H1 (cell line): ENCODE results near the gene BARHL1. TPM values are rescaled to one million over a fixed set of nuclear protein-coding genes. Genes with fewer than 3 reads are reported as not detected.

Source experiments
- CTCF ChIA-PET: fragments of 300-600 bp; sonication (Branson Sonifier 250); formaldehyde crosslinking; loops from one replicate; lab custom pipeline; 2021; ENCODE audit not compliant: partially characterized antibody; lab: Charles Lee
- POLR2A ChIA-PET: fragments of 300-600 bp; sonication (Branson Sonifier 250); formaldehyde crosslinking; loops from one replicate; lab custom pipeline; 2021; ENCODE audit warnings: inconsistent platforms; ENCODE audit not compliant: partially characterized antibody; lab: Charles Lee
- DNase-seq, 2 experiments: peaks; one replicate each; pipeline versions ENCODE4 v3.0.0 to v3.0.0-alpha.2; 2010 to 2022; ENCODE audit warnings: low spot score in 2 of 2, low read depth in 1 of 2, mixed read lengths in 1 of 2
- FAIRE-seq: peaks from 2 replicates; lab custom pipeline; 2011; peaks lifted over from hg19 to GRCh38; lab: Jason Lieb, UNC
- H2AFZ ChIP-seq: 2 replicates; pipeline ENCODE4 v1.8.1; 2012; ENCODE audit warnings: low read length, inconsistent platforms
- H2AK5ac ChIP-seq: 2 replicates; pipeline ENCODE4 v1.6.1; 2013; ENCODE audit warnings: low read depth, low read length
- H2BK120ac ChIP-seq: replicated peaks from 2 replicates; pipeline ENCODE3; 2013; ENCODE audit warnings: low read depth, low read length, inconsistent platforms
- H2BK12ac ChIP-seq: 2 replicates; pipeline ENCODE4 v1.6.1; 2013; ENCODE audit warnings: low read depth, low read length
- H2BK15ac ChIP-seq: 2 replicates; pipeline ENCODE4 v1.6.1; 2013; ENCODE audit warnings: low read length
- H2BK20ac ChIP-seq: 2 replicates; pipeline ENCODE4 v1.6.1; 2013; ENCODE audit warnings: low read length
- H2BK5ac ChIP-seq: 2 replicates; pipeline ENCODE4 v1.6.1; 2013; ENCODE audit warnings: low read depth, low read length
- H3K14ac ChIP-seq: 2 replicates; pipeline ENCODE4 v1.6.1; 2013; ENCODE audit warnings: inconsistent platforms; ENCODE audit not compliant: insufficient read length
- H3K18ac ChIP-seq: 2 replicates; pipeline ENCODE4 v1.6.1; 2013; ENCODE audit warnings: low read length; ENCODE audit errors: extremely low read depth
- H3K23ac ChIP-seq: 2 replicates; pipeline ENCODE4 v1.6.1; 2013; ENCODE audit warnings: inconsistent platforms; ENCODE audit not compliant: insufficient read length
- H3K23me2 ChIP-seq: 2 replicates; pipeline ENCODE4 v1.6.1; 2013; ENCODE audit warnings: low read depth, low read length
- H3K27ac ChIP-seq: 2 replicates; pipeline ENCODE4 v1.6.1; 2011; ENCODE audit warnings: low read depth, low read length, inconsistent platforms
- H3K27me3 ChIP-seq, 4 experiments: replicated peaks in 1 of 4; 1 replicate in 1 of 4; 2 replicates in 3 of 4; pipeline versions ENCODE4 v1.6.1 to v1.8.1; 2011 to 2013; ENCODE audit warnings: low read length in 3 of 4, mild to moderate bottlenecking in 3 of 4, inconsistent platforms in 2 of 4, mixed read lengths in 2 of 4, moderate library complexity in 1 of 4; ENCODE audit not compliant: control insufficient read depth in 3 of 4, insufficient read depth in 3 of 4; ENCODE audit errors: extremely low read depth in 1 of 4
- H3K36me3 ChIP-seq, 4 experiments: 2 replicates each; pipeline versions ENCODE4 v1.6.1 to v1.8.1; 2011 to 2013; ENCODE audit warnings: mild to moderate bottlenecking in 4 of 4, low read length in 3 of 4, moderate library complexity in 2 of 4, control low read depth in 1 of 4, inconsistent platforms in 1 of 4; ENCODE audit not compliant: insufficient read depth in 4 of 4, control insufficient read depth in 2 of 4
- H3K4ac ChIP-seq: replicated peaks from 2 replicates; pipeline ENCODE3; 2013; ENCODE audit warnings: low read length, low read depth, mixed read lengths, inconsistent platforms; ENCODE audit not compliant: insufficient read length
- H3K4me1 ChIP-seq, 4 experiments: replicated peaks in 1 of 4; 1 replicate in 1 of 4; 2 replicates in 3 of 4; pipeline versions ENCODE4 v1.6.1 to v1.8.1; 2011 to 2013; ENCODE audit warnings: low read length in 3 of 4, inconsistent platforms in 2 of 4, mixed read lengths in 1 of 4; ENCODE audit not compliant: insufficient read depth in 4 of 4, control insufficient read depth in 3 of 4
- H3K4me2 ChIP-seq, 2 experiments: 2 replicates each; pipeline versions ENCODE4 v1.6.1 to v1.8.1; 2011 to 2013; ENCODE audit warnings: low read depth in 2 of 2, low read length in 2 of 2, control low read depth in 1 of 2, inconsistent platforms in 1 of 2, mild to moderate bottlenecking in 1 of 2; ENCODE audit not compliant: insufficient read depth in 1 of 2
- H3K4me3 ChIP-seq, 4 experiments: fragments of 200-600, 300-600 bp in 1 of 4; sonication (generic), shearing (Covaris generic), sonication (Bioruptor Twin) in 1 of 4; 2 replicates each; pipeline versions ENCODE4 v1.5.1 to v1.8.1; 2011 to 2016; ENCODE audit warnings: low read length in 4 of 4, low read depth in 3 of 4, control low read depth in 2 of 4, inconsistent platforms in 2 of 4, mild to moderate bottlenecking in 2 of 4, mixed read lengths in 1 of 4, moderate library complexity in 1 of 4; ENCODE audit not compliant: insufficient read depth in 2 of 4; ENCODE audit errors: extremely low read depth in 1 of 4
- H3K56ac ChIP-seq: replicated peaks from 2 replicates; pipeline ENCODE3; 2013; ENCODE audit warnings: low read depth, mild to moderate bottlenecking, mixed read lengths, low read length, inconsistent platforms; ENCODE audit not compliant: insufficient read length
- H3K79me1 ChIP-seq: 2 replicates; pipeline ENCODE4 v1.6.1; 2013; ENCODE audit warnings: low read depth, low read length, control low read depth
- H3K79me2 ChIP-seq, 2 experiments: 2 replicates each; pipeline versions ENCODE4 v1.6.1 to v1.8.1; 2012 to 2013; ENCODE audit warnings: low read length in 2 of 2, mild to moderate bottlenecking in 2 of 2, inconsistent platforms in 1 of 2; ENCODE audit not compliant: insufficient read depth in 2 of 2, control insufficient read depth in 1 of 2
- H3K9ac ChIP-seq, 4 experiments: replicated peaks in 1 of 4; 1 replicate in 1 of 4; 2 replicates in 3 of 4; pipeline versions ENCODE4 v1.6.1 to v1.8.1; 2011 to 2013; ENCODE audit warnings: low read depth in 3 of 4, low read length in 3 of 4, control low read depth in 2 of 4, mild to moderate bottlenecking in 2 of 4, moderate library complexity in 2 of 4, inconsistent platforms in 1 of 4; ENCODE audit errors: extremely low read depth in 1 of 4
- H3K9me3 ChIP-seq, 2 experiments: 2 replicates each; pipeline versions ENCODE4 v1.6.1 to v1.8.1; 2012 to 2013; ENCODE audit warnings: mild to moderate bottlenecking in 2 of 2, moderate library complexity in 2 of 2, control low read depth in 1 of 2, inconsistent platforms in 1 of 2, low read depth in 1 of 2, low read length in 1 of 2, mixed read lengths in 1 of 2; ENCODE audit not compliant: insufficient read depth in 2 of 2
- H4K20me1 ChIP-seq, 2 experiments: replicated peaks in 1 of 2; 2 replicates each; pipeline versions ENCODE3 to v1.8.1; 2011 to 2013; ENCODE audit warnings: inconsistent platforms in 2 of 2, low read length in 2 of 2, mild to moderate bottlenecking in 1 of 2; ENCODE audit not compliant: insufficient read depth in 2 of 2, control insufficient read depth in 1 of 2
- H4K5ac ChIP-seq: 2 replicates; pipeline ENCODE4 v1.6.1; 2013; ENCODE audit warnings: low read length, low read depth, mixed read lengths, inconsistent platforms; ENCODE audit not compliant: insufficient read length
- H4K8ac ChIP-seq: 2 replicates; pipeline ENCODE4 v1.8.0; 2013; ENCODE audit warnings: mild to moderate bottlenecking, moderate library complexity, low read length, inconsistent platforms; ENCODE audit not compliant: insufficient read depth; ENCODE audit errors: extremely low read depth
- H4K91ac ChIP-seq: replicated peaks from 2 replicates; pipeline ENCODE3; 2013; ENCODE audit warnings: low read length, mixed read lengths, inconsistent platforms; ENCODE audit not compliant: insufficient read length
- ASH2L ChIP-seq: fragments of 200-600, 300-600 bp; sonication (generic); IDR thresholded peaks from one replicate; pipeline ENCODE4 v1.7.1; 2017; ENCODE audit warnings: low read length
- BACH1 ChIP-seq: IDR thresholded peaks from 2 replicates; pipeline ENCODE4 v1.6.1; 2012; ENCODE audit warnings: low read length, improper control_type of control experiment
- KDM4A ChIP-seq: IDR thresholded peaks from one replicate; pipeline ENCODE4 v1.7.1; 2012; ENCODE audit warnings: low read depth, mild to moderate bottlenecking, moderate library complexity, low read length, inconsistent platforms; ENCODE audit not compliant: severe bottlenecking
- POLR2A ChIP-seq, 2 experiments: IDR thresholded peaks; 1 replicate in 1 of 2; 2 replicates in 1 of 2; pipeline ENCODE4 v1.6.1; 2011; ENCODE audit warnings: low read depth in 2 of 2, low read length in 2 of 2, mild to moderate bottlenecking in 2 of 2; ENCODE audit errors: control extremely low read depth in 1 of 2
- WGBS, 2 experiments: shearing (Covaris generic) in 1 of 2; methylation state at CpG; one replicate each; pipeline versions ENCODE4 v1.1.6 to v1.1.7; 2013 to 2015; ENCODE audit warnings: low lambda C conversion rate in 2 of 2, mixed read lengths in 2 of 2, inconsistent platforms in 1 of 2, low coverage in 1 of 2, missing lambda C conversion rate in 1 of 2; ENCODE audit not compliant: insufficient replicate concordance in 2 of 2, insufficient coverage in 1 of 2, insufficient read length in 1 of 2; ENCODE audit errors: extremely low coverage in 1 of 2, missing lambda C conversion rate in 1 of 2; 5-methylcytosine and 5-hydroxymethylcytosine counted together
- polyA plus RNA-seq, 7 experiments: library from polyadenylated mRNA; depleted of rRNA in 3 of 7; stranded (reverse) in 5 of 7; unstranded in 2 of 7; fragments of >200 nt in 5 of 7; fragments of 200-250 nt in 2 of 7; gene quantifications; 1 replicate in 5 of 7; 2 replicates in 1 of 7; 4 replicates in 1 of 7; pipeline versions ENCODE4 v1.2.1 to v1.2.3, GENCODE V29; 2011 to 2013; ENCODE audit warnings: missing spikeins in 2 of 7, mixed read lengths in 2 of 7
- total RNA-seq: library from RNA; stranded (reverse); fragmentation: NEBNext Ultra II Directional; extraction: Animal tissue kit (Norgen Biotek cat#: 25700); gene quantifications from 2 replicates; pipeline ENCODE4 v1.2.1, GENCODE V29; 2021

The BARHL1 gene
- total and polyA plus RNA-seq, 2 of the 8 experiments (the other 6 are each of a cell fraction or from before 2014, with no cell fraction given): not detected

DNA sequence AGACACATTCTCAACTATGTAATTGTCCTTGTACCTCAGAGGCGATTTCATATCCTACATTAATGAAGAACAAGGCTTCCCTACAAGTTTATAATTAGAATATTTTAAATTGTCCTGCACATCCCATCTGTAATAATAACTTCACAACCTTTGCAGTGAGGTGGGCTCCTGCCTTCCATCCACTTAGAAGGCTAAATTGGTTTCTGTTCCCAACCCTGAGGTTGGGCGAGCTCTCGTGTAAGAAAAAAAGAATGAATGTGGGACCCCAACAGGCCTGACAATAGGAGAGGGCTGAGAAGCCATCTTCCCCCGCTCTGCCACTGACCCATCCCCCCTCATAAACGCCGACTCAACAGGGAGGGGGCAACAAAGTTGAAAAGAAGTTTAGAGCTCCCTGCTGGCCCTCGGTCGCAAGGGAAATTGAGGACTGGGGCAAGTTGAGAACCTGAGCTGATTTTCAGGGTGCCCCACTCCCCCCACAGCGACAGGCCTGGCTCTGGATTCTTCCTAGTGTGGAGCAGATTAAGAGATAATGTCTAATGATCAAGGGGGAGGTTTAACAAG is 9.4 kb downstream of the BARHL1 start:
- H3K18ac ChIP-seq: peak overlapping the region; percentile 91; the same call in 1 of the 2 replicates
- H4K20me1 ChIP-seq: peaks cover 0 to 15% of the 10 kb centered on the region in 2 experiments
- 0 out of 2 replicates have a peak overlapping the region, but pooled peaks have one; percentile 77 for H2BK12ac ChIP-seq
- H3K4me2 ChIP-seq: peak overlapping the region; percentile 86 to 89
- FAIRE-seq (peak; percentile 32), DNase-seq (peak in 1 of 2 experiments; percentile 63)
- H3K23me2 ChIP-seq: peaks cover 17% of the 10 kb centered on the region
- ChIA-PET CTCF (interaction anchor here (0.6 to 1.3 kb wide), 3 partner anchors 8 to 17 kb away, joined by 3 to 4 read pairs (median 3); no protein-coding TSS in a partner anchor), POLR2A (interaction anchor here (0.6 to 2.5 kb wide), 5 partner anchors 14 to 261 kb away, joined by 3 to 10 read pairs (median 3); partner anchors contain the start of genes DDX31 and GTF3C4)
- peak overlapping the region; percentile 75 for H4K5ac ChIP-seq
- H3K9ac ChIP-seq: peak overlapping the region in 2 of 4 experiments; percentile 20 to 29; a peak in 3 of 7 replicates
- H3K9me3 ChIP-seq: no peaks in the 10 kb centered on the region
- peak overlapping the region; percentile 44; the same call in 1 of the 2 replicates for H3K27ac ChIP-seq
- no peak overlapping the region for H3K4ac ChIP-seq
- peak overlapping the region; percentile 97 for H2BK120ac ChIP-seq
- no peak overlapping the region for H3K56ac ChIP-seq
- H2AFZ ChIP-seq: no peak overlapping the region
- no peak overlapping the region for H3K14ac ChIP-seq
- H2BK15ac ChIP-seq: no peak overlapping the region
- peak overlapping the region; percentile 34; the same call in 1 of the 2 replicates for H2BK20ac ChIP-seq
- H4K91ac ChIP-seq: peak overlapping the region; percentile 83
- peak; percentile 20 for TF ChIP-seq ASH2L
- TF ChIP-seq KDM4A: peak; percentile 28
- TF ChIP-seq BACH1: peak; percentile 49; the same call in 1 of the 2 replicates
- TF ChIP-seq POLR2A (IDR thresholded peaks at IDR 0.05; ENCODE audit: control extremely low read depth in 1 of 2, low read depth in 2 of 2, low read length in 2 of 2): no peak
- peaks cover 3 to 49% (median 27%) of the 10 kb centered on the region in 4 experiments for H3K4me1 ChIP-seq
- H3K36me3 ChIP-seq: peaks cover 0 to 4% (median 0%) of the 10 kb centered on the region in 4 experiments; a peak in 1 of 8 replicates
- H3K23ac ChIP-seq: no peak overlapping the region
- H3K27me3 ChIP-seq: peaks cover 32 to 42% (median 39%) of the 10 kb centered on the region in 4 experiments
- WGBS, 2 experiments: 1% methylated on average over 9 of the region's 9 CpGs; no CpG with 5 or more reads in 1 of the 2 experiments
- H2AK5ac ChIP-seq: no peak overlapping the region
- no peaks in the 10 kb centered on the region for H3K79me1 ChIP-seq
- H2BK5ac ChIP-seq: no peak overlapping the region; the same call in 1 of the 2 replicates
- H3K79me2 ChIP-seq: no peaks in the 10 kb centered on the region
- H3K4me3 ChIP-seq: peak overlapping the region; percentile 31 to 65 (median 48); a peak in 6 of 8 replicates
- no peak overlapping the region for H4K8ac ChIP-seq
